ENCODE data around the gene TMEM132C. TPM values are rescaled to one million over a fixed set of nuclear protein-coding genes. Genes with fewer than 3 reads are reported as not detected.

The TMEM132C gene
- total RNA-seq, 1 donor from 2014 or later, result 0.29 TPM

DNA sequence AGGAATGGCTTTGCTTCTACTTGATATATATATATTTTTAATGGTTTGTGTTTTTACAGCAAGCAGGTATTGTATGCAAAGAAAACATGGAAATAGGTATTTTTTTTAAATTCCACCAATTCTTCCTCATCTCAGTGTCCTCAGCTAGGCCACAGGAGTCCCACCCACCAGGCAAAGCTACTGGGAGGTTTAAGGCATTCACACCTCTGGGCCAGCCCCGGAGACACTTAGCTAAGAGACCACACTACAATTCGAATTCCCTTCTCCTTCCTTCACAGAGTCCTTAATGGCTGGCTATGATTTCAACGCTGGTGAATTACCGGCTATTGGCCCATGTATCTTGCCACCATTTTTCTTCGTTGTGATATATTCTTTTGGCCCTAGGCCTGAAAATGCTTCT, 485.4 kb downstream of the TMEM132C start:
- H3K27me3 Mint-ChIP-seq, result peaks cover 15% of the 10 kb centered on the region
- H3K27ac Mint-ChIP-seq, result no peak overlapping the region
- TF ChIP-seq, protein P1, sequence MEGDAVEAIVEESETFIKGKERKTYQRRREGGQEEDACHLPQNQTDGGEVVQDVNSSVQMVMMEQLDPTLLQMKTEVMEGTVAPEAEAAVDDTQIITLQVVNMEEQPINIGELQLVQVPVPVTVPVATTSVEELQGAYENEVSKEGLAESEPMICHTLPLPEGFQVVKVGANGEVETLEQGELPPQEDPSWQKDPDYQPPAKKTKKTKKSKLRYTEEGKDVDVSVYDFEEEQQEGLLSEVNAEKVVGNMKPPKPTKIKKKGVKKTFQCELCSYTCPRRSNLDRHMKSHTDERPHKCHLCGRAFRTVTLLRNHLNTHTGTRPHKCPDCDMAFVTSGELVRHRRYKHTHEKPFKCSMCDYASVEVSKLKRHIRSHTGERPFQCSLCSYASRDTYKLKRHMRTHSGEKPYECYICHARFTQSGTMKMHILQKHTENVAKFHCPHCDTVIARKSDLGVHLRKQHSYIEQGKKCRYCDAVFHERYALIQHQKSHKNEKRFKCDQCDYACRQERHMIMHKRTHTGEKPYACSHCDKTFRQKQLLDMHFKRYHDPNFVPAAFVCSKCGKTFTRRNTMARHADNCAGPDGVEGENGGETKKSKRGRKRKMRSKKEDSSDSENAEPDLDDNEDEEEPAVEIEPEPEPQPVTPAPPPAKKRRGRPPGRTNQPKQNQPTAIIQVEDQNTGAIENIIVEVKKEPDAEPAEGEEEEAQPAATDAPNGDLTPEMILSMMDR (IDR thresholded peaks at IDR 0.05; ENCODE audit: unreplicated experiment), result no peak
- no peak for DNase-seq (ENCODE audit: low spot score, unreplicated experiment)
- H3K4me3 Mint-ChIP-seq (ENCODE audit: low read depth), result no peak overlapping the region
- H3K4me1 Mint-ChIP-seq (ENCODE audit: low read depth), result no peaks in the 10 kb centered on the region
- no peaks in the 10 kb centered on the region for H3K36me3 Mint-ChIP-seq (ENCODE audit: insufficient read depth)
- no peaks in the 10 kb centered on the region for H3K9me3 Mint-ChIP-seq (ENCODE audit: low read depth)

DNA sequence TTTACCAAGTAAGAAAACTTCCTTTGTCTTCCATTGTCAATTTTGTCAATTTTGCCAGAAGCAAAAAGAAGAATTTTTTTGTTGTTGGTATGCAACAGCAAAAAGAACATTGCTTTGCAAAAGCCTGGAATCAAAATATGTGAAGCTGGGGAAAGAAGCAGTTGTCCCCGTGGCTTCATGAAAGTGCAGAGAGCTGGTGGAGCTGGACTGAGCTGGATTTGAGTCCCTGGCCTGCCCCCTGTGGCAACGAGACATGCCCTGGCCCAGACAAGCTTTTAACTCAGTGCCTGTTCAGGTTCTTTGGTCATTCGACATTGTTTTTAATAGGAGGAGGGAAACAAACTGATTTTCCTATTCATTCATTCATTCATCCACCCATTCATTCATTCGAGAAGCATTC, 486.5 kb downstream of the TMEM132C start:
- H3K36me3 Mint-ChIP-seq (ENCODE audit: insufficient read depth), result no peaks in the 10 kb centered on the region
- H3K27me3 Mint-ChIP-seq, result peaks cover 17% of the 10 kb centered on the region
- no peaks in the 10 kb centered on the region for H3K9me3 Mint-ChIP-seq (ENCODE audit: low read depth)
- no peak overlapping the region for H3K4me3 Mint-ChIP-seq (ENCODE audit: low read depth)
- H3K27ac Mint-ChIP-seq, result no peak overlapping the region
- TF ChIP-seq, protein P1 (IDR thresholded peaks at IDR 0.05; ENCODE audit: unreplicated experiment), result no peak
- H3K4me1 Mint-ChIP-seq (ENCODE audit: low read depth), result no peaks in the 10 kb centered on the region
- DNase-seq (ENCODE audit: low spot score, unreplicated experiment), result no peak

- Mint-ChIP-seq H3K36me3 (ENCODE audit: insufficient read depth) (no peaks in the 10 kb centered on the region), H3K4me1 (ENCODE audit: low read depth) (no peaks in the 10 kb centered on the region), H3K9me3 (ENCODE audit: low read depth) (no peaks in the 10 kb centered on the region), H3K27ac (no peak overlapping the region), H3K4me3 (ENCODE audit: low read depth) (no peak overlapping the region), H3K27me3 (peaks cover 21% of the 10 kb centered on the region)
- TF ChIP-seq, protein P1 (IDR thresholded peaks at IDR 0.05; ENCODE audit: unreplicated experiment), result no peak
- DNase-seq (ENCODE audit: low spot score, unreplicated experiment), result no peak
These were observed 487.3 kb downstream of the TMEM132C start for GRCh38 chr12:128754275-128754674.

GRCh38 chr12:128755566-128755965, 488.6 kb downstream of the TMEM132C start:
- peaks cover 29% of the 10 kb centered on the region for H3K27me3 Mint-ChIP-seq
- no peak overlapping the region for H3K27ac Mint-ChIP-seq
- no peaks in the 10 kb centered on the region for H3K36me3 Mint-ChIP-seq (ENCODE audit: insufficient read depth)
- H3K4me1 Mint-ChIP-seq (ENCODE audit: low read depth), result no peaks in the 10 kb centered on the region
- no peaks in the 10 kb centered on the region for H3K9me3 Mint-ChIP-seq (ENCODE audit: low read depth)
- H3K4me3 Mint-ChIP-seq (ENCODE audit: low read depth), result no peak overlapping the region
- TF ChIP-seq, protein P1 (IDR thresholded peaks at IDR 0.05; ENCODE audit: unreplicated experiment), result no peak
- no peak for DNase-seq (ENCODE audit: low spot score, unreplicated experiment)

Small RNAs within 50 kb of the gene (microRNA-seq; reads per million reads assigned to microRNA genes)
- gene MIR3612 (ENCODE audit: borderline number of aligned reads, unreplicated experiment), result not detected
- not detected for gene MIR4419B (ENCODE audit: borderline number of aligned reads, unreplicated experiment)

Measured in progenitor cell of endocrine pancreas (in vitro differentiated cells).